ENCODE results near the gene SLC51B. TPM values are rescaled to one million over a fixed set of nuclear protein-coding genes. Genes with fewer than 3 reads are reported as not detected.
A peak's percentile ranks its signal among the peaks of the same experiment; 100 is the strongest.
"Not testable (repeated sequence)": the region's sequence is repeated elsewhere in the genome, so short reads cannot be mapped to it uniquely, and the experiment has no call there.

SLC51B gene
- polyA plus RNA-seq, 2 of the 4 experiments (the other 2 are of a cell fraction), result 12.2 to 16.1 TPM

DNA sequence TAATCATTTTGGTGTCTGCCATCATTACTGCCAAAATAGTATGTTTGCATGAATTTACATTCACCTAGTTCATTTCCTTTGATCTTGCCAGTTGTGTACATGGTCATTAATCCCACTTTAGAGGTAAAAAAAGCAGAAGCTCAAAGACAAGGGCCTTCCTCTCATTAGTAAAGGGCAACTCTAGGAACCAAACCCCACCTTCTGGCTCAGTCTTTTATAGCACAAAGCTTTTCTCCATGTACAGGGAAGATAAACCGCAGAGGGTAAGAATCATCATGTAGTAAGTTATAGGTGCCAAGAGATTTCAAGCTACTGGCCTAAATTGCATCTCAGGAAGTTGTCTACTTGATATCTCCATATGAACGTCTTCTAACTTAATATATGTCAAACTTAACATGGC is 36.2 kb upstream of the SLC51B start:
- H3K4me3 ChIP-seq, result no peak overlapping the region
- POLR2A ChIA-PET, result interaction anchor here (0.6 to 1.5 kb wide), 2 partner anchors 19 to 21 kb away, joined by 3 to 4 read pairs; partner anchors contain the start of gene SPG21
- no peak overlapping the region for H3K4me2 ChIP-seq
- CTCF ChIA-PET, result interaction anchor here (0.8 to 2.5 kb wide), 10 partner anchors 9 to 280 kb away, joined by 3 to 8 read pairs (median 4); partner anchors contain the start of gene SPG21
- peak; percentile 59 to 74; a peak in 4 of 6 replicates for ATAC-seq
- WGBS (ENCODE audit: missing lambda C conversion rate), result 86% methylated on average over 2 of the region's 2 CpGs
- peaks cover 12% of the 10 kb centered on the region for H3K9me3 ChIP-seq
- DNase-seq (ENCODE audit: low read depth in 1 of 2, low spot score in 1 of 2), result no peak
- no peak overlapping the region for H3K27ac ChIP-seq
- H3K4me1 ChIP-seq, result no peaks in the 10 kb centered on the region
- peak; percentile 90 for FAIRE-seq
- no peak for TF ChIP-seq CBX8 (IDR thresholded peaks at IDR 0.05)
- 0 out of 5 replicates have a peak, but pooled peaks of 1 of the 2 experiments have one; percentile 8 for TF ChIP-seq RAD21 (conservative IDR thresholded peaks at IDR 0.05 in 1 of 2, IDR thresholded peaks at IDR 0.05 in 1 of 2)

DNA sequence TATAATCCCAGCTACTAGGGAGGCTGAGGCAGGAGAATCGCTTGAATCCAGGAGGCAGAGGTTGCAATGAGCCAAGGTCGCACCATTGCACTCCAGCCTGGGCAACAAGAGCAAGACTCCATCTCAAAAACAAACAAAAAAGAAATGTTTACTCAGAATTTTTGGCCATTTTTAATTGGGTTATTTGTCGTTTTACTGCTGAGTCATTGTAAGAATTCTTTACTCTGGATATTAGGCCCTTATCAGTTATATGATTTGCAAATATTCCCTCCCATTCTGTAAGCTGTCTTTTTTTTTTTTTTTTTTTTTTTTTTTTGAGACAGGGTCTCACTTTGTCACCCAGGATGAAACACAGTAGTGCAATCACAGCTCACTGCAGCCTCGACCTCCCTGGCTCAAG is 34.0 kb upstream of the SLC51B start:
- H3K27ac ChIP-seq; POLR2A ChIA-PET; H3K4me2 ChIP-seq; H3K4me1 ChIP-seq; DNase-seq (ENCODE audit: low read depth in 1 of 2, low spot score in 1 of 2); ATAC-seq; FAIRE-seq; H3K4me3 ChIP-seq: not testable (repeated sequence)
- TF ChIP-seq MAFK (IDR thresholded peaks at IDR 0.05; ENCODE audit: partially characterized antibody) (peak; percentile 83), NFE2L2 (conservative IDR thresholded peaks at IDR 0.05; ENCODE audit: low read length) (peak; percentile 84)
- WGBS (ENCODE audit: missing lambda C conversion rate), result 68% methylated on average over 4 of the region's 4 CpGs
- H3K9me3 ChIP-seq, result peaks cover 15% of the 10 kb centered on the region
- CTCF ChIA-PET, result interaction anchor here (2.8 kb wide), 1 partner anchor 67 kb away, joined by 9 read pairs; no protein-coding TSS in a partner anchor

DNA sequence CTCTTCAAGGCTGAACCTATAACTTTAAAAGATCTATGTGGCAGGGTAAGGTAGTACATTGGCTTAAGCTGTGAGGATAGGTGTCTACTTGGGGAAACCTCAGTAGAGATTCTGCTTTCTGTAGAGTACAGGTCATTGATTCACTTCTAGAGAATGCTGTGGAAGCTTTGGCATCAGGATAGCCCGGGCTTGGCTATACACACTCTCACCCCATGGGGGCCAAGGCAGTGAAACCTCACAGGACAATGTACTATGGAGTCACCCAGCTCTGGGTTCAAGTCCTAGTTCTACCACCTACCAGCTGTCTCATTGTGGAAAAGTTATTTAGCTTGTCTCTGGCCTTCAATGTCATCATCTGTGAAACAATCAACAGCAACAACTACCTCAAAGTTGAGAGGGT is 24.8 kb upstream of the SLC51B start:
- WGBS (ENCODE audit: missing lambda C conversion rate), result 14% methylated on average over 1 of the region's 1 CpG
- FAIRE-seq, result no peak
- DNase-seq (ENCODE audit: low read depth in 1 of 2, low spot score in 1 of 2), result peak in 1 of 2 experiments; percentile 47
- no peak overlapping the region for H3K4me3 ChIP-seq
- H3K27ac ChIP-seq, result no peak overlapping the region
- CTCF ChIA-PET, result interaction anchor here (1.3 to 5.2 kb wide), 3 partner anchors 11 to 58 kb away, joined by 5 to 16 read pairs (median 6); no protein-coding TSS in a partner anchor
- TF ChIP-seq HOXA7 (CRISPR knock-in tag; IDR thresholded peaks at IDR 0.05) (no peak), KDM1A (IDR thresholded peaks at IDR 0.05; ENCODE audit: low read depth) (no peak), MAZ (IDR thresholded peaks at IDR 0.05; ENCODE audit: borderline replicate concordance, low read depth, low read length) (no peak), ZFP36 (IDR thresholded peaks at IDR 0.05; ENCODE audit: borderline replicate concordance, partially characterized antibody) (no peak), EHMT2 (IDR thresholded peaks at IDR 0.05; ENCODE audit: low read depth) (no peak), SREBF2 (IDR thresholded peaks at IDR 0.05) (no peak)
- peak; percentile 88 to 96 for ATAC-seq
- POLR2A ChIA-PET, result interaction anchor here (0.7 kb wide), 1 partner anchor 195 kb away, joined by 3 read pairs; the partner anchor contains the start of gene PIF1
- no peaks in the 10 kb centered on the region for H3K9me3 ChIP-seq
- H3K4me1 ChIP-seq, result peaks cover 13% of the 10 kb centered on the region; the same call in 2 of the 3 replicates
- H3K4me2 ChIP-seq, result no peak overlapping the region

DNA sequence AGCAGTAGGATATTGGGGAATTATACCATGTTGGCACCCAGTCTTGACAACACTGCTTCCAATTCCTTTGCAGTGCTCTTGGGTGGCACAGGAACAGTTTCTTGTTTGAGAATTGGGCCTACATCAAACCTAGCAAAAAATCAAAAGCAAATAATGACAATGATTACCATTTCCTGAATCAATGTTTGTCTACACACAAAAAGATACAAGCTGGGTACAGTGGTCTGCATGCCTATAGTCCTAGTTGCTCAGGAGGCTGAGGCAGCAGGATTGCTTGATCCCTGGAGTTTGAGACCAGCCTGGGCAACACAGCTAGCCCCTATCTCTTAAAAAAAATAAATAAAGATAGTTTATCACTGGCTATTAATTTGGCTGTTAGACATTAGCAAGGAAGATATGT is 23.7 kb upstream of the SLC51B start:
- ATAC-seq (no peak), FAIRE-seq (peak; percentile 43), DNase-seq (ENCODE audit: low read depth in 1 of 2, low spot score in 1 of 2) (no peak)
- peaks cover 13% of the 10 kb centered on the region; the same call in 2 of the 3 replicates for H3K4me1 ChIP-seq
- CTCF ChIA-PET, result interaction anchor here (0.6 to 5.2 kb wide), 6 partner anchors 12 to 553 kb away, joined by 3 to 16 read pairs (median 3); no protein-coding TSS in a partner anchor
- H3K9me3 ChIP-seq, result no peaks in the 10 kb centered on the region
- TF ChIP-seq JUN (IDR thresholded peaks at IDR 0.05), result no peak
- TF ChIP-seq CBX2 (IDR thresholded peaks at IDR 0.05; ENCODE audit: borderline replicate concordance, low read depth), result no peak
- no peak for TF ChIP-seq EHMT2 (IDR thresholded peaks at IDR 0.05; ENCODE audit: low read depth)
- no peak for TF ChIP-seq CHD2 (IDR thresholded peaks at IDR 0.05; ENCODE audit: low read length, partially characterized antibody)
- no peak for TF ChIP-seq CHD4 (IDR thresholded peaks at IDR 0.05; ENCODE audit: borderline replicate concordance)
- no peak for TF ChIP-seq CEBPB (IDR thresholded peaks at IDR 0.05)
- no peak for TF ChIP-seq EP300 (IDR thresholded peaks at IDR 0.05)
- no peak for TF ChIP-seq NPAS2 (CRISPR knock-in tag; IDR thresholded peaks at IDR 0.05; ENCODE audit: borderline replicate concordance)
- no peak for TF ChIP-seq HOXB5 (CRISPR knock-in tag; IDR thresholded peaks at IDR 0.05)
- TF ChIP-seq, protein P1, sequence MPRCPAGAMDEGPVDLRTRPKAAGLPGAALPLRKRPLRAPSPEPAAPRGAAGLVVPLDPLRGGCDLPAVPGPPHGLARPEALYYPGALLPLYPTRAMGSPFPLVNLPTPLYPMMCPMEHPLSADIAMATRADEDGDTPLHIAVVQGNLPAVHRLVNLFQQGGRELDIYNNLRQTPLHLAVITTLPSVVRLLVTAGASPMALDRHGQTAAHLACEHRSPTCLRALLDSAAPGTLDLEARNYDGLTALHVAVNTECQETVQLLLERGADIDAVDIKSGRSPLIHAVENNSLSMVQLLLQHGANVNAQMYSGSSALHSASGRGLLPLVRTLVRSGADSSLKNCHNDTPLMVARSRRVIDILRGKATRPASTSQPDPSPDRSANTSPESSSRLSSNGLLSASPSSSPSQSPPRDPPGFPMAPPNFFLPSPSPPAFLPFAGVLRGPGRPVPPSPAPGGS (IDR thresholded peaks at IDR 0.05), result no peak
- TF ChIP-seq RARB (CRISPR knock-in tag; IDR thresholded peaks at IDR 0.05), result no peak
- TF ChIP-seq RFX5 (IDR thresholded peaks at IDR 0.05), result no peak
- TF ChIP-seq, protein P2, sequence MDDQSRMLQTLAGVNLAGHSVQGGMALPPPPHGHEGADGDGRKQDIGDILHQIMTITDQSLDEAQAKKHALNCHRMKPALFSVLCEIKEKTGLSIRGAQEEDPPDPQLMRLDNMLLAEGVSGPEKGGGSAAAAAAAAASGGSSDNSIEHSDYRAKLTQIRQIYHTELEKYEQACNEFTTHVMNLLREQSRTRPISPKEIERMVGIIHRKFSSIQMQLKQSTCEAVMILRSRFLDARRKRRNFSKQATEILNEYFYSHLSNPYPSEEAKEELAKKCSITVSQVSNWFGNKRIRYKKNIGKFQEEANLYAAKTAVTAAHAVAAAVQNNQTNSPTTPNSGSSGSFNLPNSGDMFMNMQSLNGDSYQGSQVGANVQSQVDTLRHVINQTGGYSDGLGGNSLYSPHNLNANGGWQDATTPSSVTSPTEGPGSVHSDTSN (IDR thresholded peaks at IDR 0.05), result no peak
- no peak for TF ChIP-seq POLR2AphosphoS2 (conservative IDR thresholded peaks at IDR 0.05; ENCODE audit: low read length)
- no peak for TF ChIP-seq TP53 (CRISPR knock-in tag; IDR thresholded peaks at IDR 0.05)
- no peak overlapping the region for H3K4me3 ChIP-seq
- no peak overlapping the region for H3K4me2 ChIP-seq
- no peak overlapping the region for H3K27ac ChIP-seq
- POLR2A ChIA-PET, result no interaction called here
